ENCODE data around the gene TLK1.
"Not testable (repeated sequence)": the region's sequence is repeated elsewhere in the genome, so short reads cannot be mapped to it uniquely, and the experiment has no call there.

Gene TLK1

GRCh38 chr2:171167352-171167997 lies 6.8 kb upstream of the TLK1 start:
- DNase-seq: no peak

- no peak for DNase-seq
These were observed 5.8 kb upstream of the TLK1 start for GRCh38 chr2:171166328-171166983.

- DNase-seq: no peak
These were observed 5.3 kb upstream of the TLK1 start for GRCh38 chr2:171165967-171166327.

GRCh38 chr2:171163261-171163660 lies 2.6 kb upstream of the TLK1 start:
- no peak for DNase-seq

- DNase-seq: not testable (repeated sequence)
These were observed 2.0 kb upstream of the TLK1 start for GRCh38 chr2:171162522-171163197.

GRCh38 chr2:171160956-171161740 lies 455 bp upstream of the TLK1 start:
- peak; percentile 38 to 52 for DNase-seq

GRCh38 chr2:171159372-171160118 lies 1.1 kb downstream of the TLK1 start:
- DNase-seq: no peak

- no peak for DNase-seq
These were observed 1.8 kb downstream of the TLK1 start for GRCh38 chr2:171158790-171159371.

- no peak for DNase-seq
These were observed 2.5 kb downstream of the TLK1 start for GRCh38 chr2:171158036-171158789.

- no peak for DNase-seq
These were observed 3.6 kb downstream of the TLK1 start for GRCh38 chr2:171157109-171157500.

- DNase-seq: no peak
These were observed 6.3 kb downstream of the TLK1 start for GRCh38 chr2:171154348-171154747.

- DNase-seq: no peak
These were observed 9.9 kb downstream of the TLK1 start for GRCh38 chr2:171150694-171151285.

- no peak for DNase-seq
These were observed 10.6 kb downstream of the TLK1 start for GRCh38 chr2:171149986-171150693.

- DNase-seq: no peak
These were observed 11.3 kb downstream of the TLK1 start for GRCh38 chr2:171149171-171149938.

GRCh38 chr2:171147081-171147480 lies 13.6 kb downstream of the TLK1 start:
- no peak for DNase-seq

- no peak for DNase-seq
These were observed 14.1 kb downstream of the TLK1 start for GRCh38 chr2:171146633-171147032.

- DNase-seq: no peak
These were observed 14.6 kb downstream of the TLK1 start for GRCh38 chr2:171146071-171146470.

GRCh38 chr2:171143670-171144062 lies 17.0 kb downstream of the TLK1 start:
- no peak for DNase-seq

- no peak for DNase-seq
These were observed 18.3 kb downstream of the TLK1 start for GRCh38 chr2:171142398-171142797.

GRCh38 chr2:171141320-171141719 lies 19.4 kb downstream of the TLK1 start:
- no peak for DNase-seq
